Right lobe of liver (tissue), 6 donors: ENCODE results near the gene DCAF5. TPM values are rescaled to one million over a fixed set of nuclear protein-coding genes. Genes with fewer than 3 reads are reported as not detected.

Experiments
- ATAC-seq, 4 donors: fragments of 200-7000 bp; cut with Tn5 transposase; one replicate each; pipeline ENCODE4 v1.9.1; 2020; ENCODE audit warnings: mild to moderate bottlenecking in 4 of 4, moderate library complexity in 4 of 4
- DNase-seq, 3 donors: peaks; one replicate each; pipeline ENCODE4 v3.0.0-alpha.2; 2020
- H3K27ac ChIP-seq, 3 donors: fragments of 200-600 bp; one replicate each; pipeline ENCODE4 v1.8.0; 2022
- H3K27me3 ChIP-seq, 2 donors: fragments of 200-600 bp; one replicate each; pipeline ENCODE4 v1.8.0; 2022
- H3K36me3 ChIP-seq, 4 donors: fragments of 200-600 bp; sonication (generic) in 1 of 4; one replicate each; pipeline versions ENCODE4 v1.5.1 to v1.8.0; 2017 to 2022; ENCODE audit warnings: control low read depth in 1 of 4
- H3K4me1 ChIP-seq, 4 donors: fragments of 200-600 bp; sonication (generic) in 1 of 4; one replicate each; pipeline versions ENCODE4 v1.5.1 to v1.8.0; 2017 to 2022; ENCODE audit warnings: control low read depth in 1 of 4
- H3K4me3 ChIP-seq, 3 donors: fragments of 200-600 bp; one replicate each; pipeline ENCODE4 v1.8.0; 2022
- H3K9me3 ChIP-seq, 4 donors: fragments of 200-600 bp; sonication (generic) in 1 of 4; one replicate each; pipeline versions ENCODE4 v1.5.1 to v1.8.0; 2017 to 2022; ENCODE audit warnings: control low read depth in 1 of 4
- POLR2A ChIP-seq: fragments of 450-650 bp; IDR thresholded peaks from one replicate; pipeline ENCODE4 v1.6.1; 2017; ENCODE audit warnings: antibody characterized with exemption, mild to moderate bottlenecking
- WGBS: methylation state at CpG from one replicate; pipeline ENCODE4 v1.1.6; 2018; ENCODE audit warnings: low coverage, low lambda C conversion rate; ENCODE audit not compliant: insufficient coverage; ENCODE audit errors: missing lambda C conversion rate; 5-methylcytosine and 5-hydroxymethylcytosine counted together
- intact Hi-C, 2 donors: fragments of 100-400 bp; cut with DNase I; formaldehyde crosslinking; loops; one replicate each; pipeline versions ENCODE4 v1.11.2 to v1.14.1; 2022
- total RNA-seq, 6 experiments: library from RNA; depleted of rRNA in 2 of 6; stranded (reverse); fragments of >200 nt in 2 of 6; fragmentation: NEBNext Ultra II Directional in 3 of 6; extraction: Animal tissue kit (Norgen Biotek cat#: 25700) in 3 of 6; gene quantifications; one replicate each; pipeline versions ENCODE4 v1.1.0 to v1.2.4, GENCODE V29; 2016 to 2023
- TF ChIP-seq, protein P1 (sequence below), 4 donors: fragments of 200-600 bp in 3 of 4; fragments of 450-650 bp in 1 of 4; IDR thresholded peaks; one replicate each; pipeline versions ENCODE4 v1.5.1 to v1.8.0; 2016 to 2022; ENCODE audit warnings: antibody characterized with exemption in 4 of 4, mild to moderate bottlenecking in 2 of 4
- donor health status: DM: no; HTN: yes; CAD: no.
- donor health status: DM: no; HTN: no; CAD: no.
- donor health status: DM: no; HTN: no; CAD: no.
- donor health status: DM: no; HTN: yes; CAD: no.
- donor health status: DM: no; HTN: yes; CAD: no.

The DCAF5 gene
- total RNA-seq, 6 experiments from 2014 or later: 21.8 to 31.4 (median 28.0) TPM

DNA sequence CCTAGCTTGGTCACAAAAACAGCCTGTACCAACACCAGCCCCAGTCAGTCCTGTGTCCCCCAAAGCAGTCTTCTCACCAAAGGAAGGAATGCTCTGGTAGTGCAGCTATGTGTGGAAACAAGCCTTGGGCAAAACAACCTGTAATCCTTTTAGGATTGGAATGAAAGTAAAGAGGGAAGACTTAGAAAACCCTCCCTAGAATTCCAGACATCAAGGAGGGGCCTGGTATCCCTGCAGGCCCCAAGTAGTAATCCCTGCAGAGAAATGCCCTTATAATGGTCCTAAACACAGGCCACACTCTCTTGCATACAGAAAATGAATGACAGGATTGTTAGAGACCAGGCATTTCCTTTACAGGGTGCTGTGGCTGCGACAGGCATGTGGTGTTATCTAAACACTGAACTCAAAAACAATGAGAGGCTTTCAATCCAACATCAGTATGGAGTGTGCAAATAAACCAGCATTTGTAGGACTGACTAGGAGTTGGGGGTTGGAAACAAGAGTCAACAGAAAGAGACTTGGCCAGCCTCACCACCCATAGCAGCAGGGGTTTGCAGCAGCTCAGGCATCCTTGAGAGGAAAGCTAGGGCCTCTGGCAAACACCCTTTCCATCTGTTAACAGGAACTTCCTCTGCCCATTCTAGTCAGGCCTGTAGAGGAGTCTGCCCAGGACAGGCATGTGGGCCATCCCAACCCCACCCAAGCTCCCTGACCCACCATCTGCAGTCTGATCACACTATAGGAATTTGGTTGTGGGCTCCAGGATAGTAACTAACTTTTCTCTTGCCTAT is 59.1 kb downstream of the DCAF5 start:
- Histone ChIP-seq H3K9me3 (no peaks in the 10 kb centered on the region), H3K4me1 (no peaks in the 10 kb centered on the region), H3K4me3 (no peak overlapping the region), H3K27ac (peak overlapping the region in 1 of 3 donors; percentile 16), H3K27me3 (no peaks in the 10 kb centered on the region), H3K36me3 (peaks cover 0 to 27% (median 9%) of the 10 kb centered on the region in 4 donors)
- intact Hi-C loops: loop anchor here in 1 of 2 donors (10.0 kb wide), 1 partner anchor 189 kb away; no protein-coding TSS in a partner anchor
- WGBS: 70% methylated on average over 1 of the region's 1 CpG
- ATAC-seq (peak; percentile 27 to 40 (median 36)), DNase-seq (no peak)
- TF ChIP-seq, protein P1, sequence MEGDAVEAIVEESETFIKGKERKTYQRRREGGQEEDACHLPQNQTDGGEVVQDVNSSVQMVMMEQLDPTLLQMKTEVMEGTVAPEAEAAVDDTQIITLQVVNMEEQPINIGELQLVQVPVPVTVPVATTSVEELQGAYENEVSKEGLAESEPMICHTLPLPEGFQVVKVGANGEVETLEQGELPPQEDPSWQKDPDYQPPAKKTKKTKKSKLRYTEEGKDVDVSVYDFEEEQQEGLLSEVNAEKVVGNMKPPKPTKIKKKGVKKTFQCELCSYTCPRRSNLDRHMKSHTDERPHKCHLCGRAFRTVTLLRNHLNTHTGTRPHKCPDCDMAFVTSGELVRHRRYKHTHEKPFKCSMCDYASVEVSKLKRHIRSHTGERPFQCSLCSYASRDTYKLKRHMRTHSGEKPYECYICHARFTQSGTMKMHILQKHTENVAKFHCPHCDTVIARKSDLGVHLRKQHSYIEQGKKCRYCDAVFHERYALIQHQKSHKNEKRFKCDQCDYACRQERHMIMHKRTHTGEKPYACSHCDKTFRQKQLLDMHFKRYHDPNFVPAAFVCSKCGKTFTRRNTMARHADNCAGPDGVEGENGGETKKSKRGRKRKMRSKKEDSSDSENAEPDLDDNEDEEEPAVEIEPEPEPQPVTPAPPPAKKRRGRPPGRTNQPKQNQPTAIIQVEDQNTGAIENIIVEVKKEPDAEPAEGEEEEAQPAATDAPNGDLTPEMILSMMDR (IDR thresholded peaks at IDR 0.05): no peak
- no peak for TF ChIP-seq POLR2A

DNA sequence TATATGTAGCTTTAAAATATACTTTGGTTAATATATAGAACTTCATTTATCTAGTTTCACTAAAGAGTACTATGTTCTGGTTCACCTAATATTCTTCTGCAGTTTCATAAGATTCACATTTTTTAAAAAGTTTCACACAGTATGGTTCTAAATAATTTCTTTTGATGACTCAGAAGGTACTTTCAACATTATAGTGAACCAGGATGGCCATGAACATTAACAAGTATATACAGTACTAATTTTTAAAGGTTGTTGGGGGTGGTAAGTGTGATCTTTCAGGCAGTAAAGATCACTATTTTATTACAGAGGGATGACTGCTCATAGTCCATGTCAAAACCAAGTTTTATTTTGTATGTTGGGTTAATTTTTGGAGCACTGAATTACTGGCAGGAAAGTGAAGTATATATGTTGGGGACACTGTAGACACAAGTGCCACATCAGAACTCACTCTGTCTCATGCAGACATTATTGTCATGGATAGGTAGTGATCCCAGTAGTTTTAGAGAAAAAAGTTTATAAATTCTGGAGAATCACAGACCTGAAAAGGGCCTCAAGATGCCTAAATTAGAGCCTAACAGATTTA is 60.0 kb downstream of the DCAF5 start:
- no peak overlapping the region for H3K4me3 ChIP-seq
- intact Hi-C loops: loop anchor here in 1 of 2 donors (10.0 kb wide), 1 partner anchor 188 kb away; no protein-coding TSS in a partner anchor
- no peaks in the 10 kb centered on the region for H3K4me1 ChIP-seq
- no peaks in the 10 kb centered on the region for H3K27me3 ChIP-seq
- H3K27ac ChIP-seq: no peak overlapping the region
- TF ChIP-seq, protein P1 (IDR thresholded peaks at IDR 0.05): no peak
- no peak for TF ChIP-seq POLR2A
- no peaks in the 10 kb centered on the region for H3K9me3 ChIP-seq
- DNase-seq (no peak), ATAC-seq (no peak)
- H3K36me3 ChIP-seq: peaks cover 0 to 32% (median 9%) of the 10 kb centered on the region in 4 donors

DNA sequence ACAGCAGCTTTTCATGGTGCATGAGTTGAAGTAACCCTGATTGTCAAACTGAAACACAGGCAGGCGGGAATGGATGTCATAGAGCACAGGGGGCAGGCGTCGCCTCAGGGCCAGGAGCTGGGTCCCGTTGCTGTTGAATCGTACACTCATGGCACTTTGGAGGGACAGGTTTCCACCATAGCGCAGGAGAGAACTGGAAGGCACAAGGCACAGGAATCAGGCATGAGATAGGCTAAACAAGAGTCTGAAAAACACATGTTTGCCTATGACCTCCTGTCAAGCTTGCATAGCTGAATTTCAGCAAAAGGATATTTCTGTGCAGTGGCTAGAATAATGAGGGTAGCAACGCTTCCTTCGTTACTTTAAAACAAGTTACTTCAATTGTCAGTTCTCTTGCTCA is 61.2 kb downstream of the DCAF5 start:
- no peak overlapping the region for H3K27ac ChIP-seq
- peaks cover 0 to 11% (median 0%) of the 10 kb centered on the region in 4 donors for H3K4me1 ChIP-seq
- intact Hi-C loops: loop anchor here in 1 of 2 donors (10.0 kb wide), 1 partner anchor 187 kb away; no protein-coding TSS in a partner anchor

DNA sequence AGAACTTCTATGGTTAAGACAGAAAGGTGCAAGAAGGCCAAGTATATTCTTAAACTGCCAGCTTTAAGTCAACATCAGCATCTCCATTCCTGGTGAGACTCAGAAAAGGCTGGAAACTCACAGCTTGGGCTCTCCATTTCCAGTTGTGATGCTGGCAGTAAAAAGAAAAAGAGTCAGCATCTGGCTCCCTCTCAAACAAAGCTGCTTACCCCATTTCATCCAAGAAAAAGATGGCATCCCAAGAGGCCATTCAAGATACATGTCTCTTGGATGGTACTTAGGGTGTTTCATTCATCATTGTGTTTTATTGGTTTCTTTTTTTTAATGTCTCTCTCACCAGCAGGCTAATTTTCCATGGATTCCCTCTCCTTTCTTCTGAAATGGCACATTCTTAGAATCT is 61.9 kb downstream of the DCAF5 start:
- no peak for ATAC-seq
- intact Hi-C loops: loop anchor here in 1 of 2 donors (10.0 kb wide), 1 partner anchor 186 kb away; no protein-coding TSS in a partner anchor
- TF ChIP-seq POLR2A: no peak
- TF ChIP-seq, protein P1 (IDR thresholded peaks at IDR 0.05): no peak

More for the DNA sequence above, 61.2 kb downstream of the DCAF5 start:
- WGBS: 95% methylated on average over 6 of the region's 8 CpGs
- peaks cover 0 to 32% (median 8%) of the 10 kb centered on the region in 4 donors for H3K36me3 ChIP-seq
- H3K9me3 ChIP-seq: no peaks in the 10 kb centered on the region
- no peak for DNase-seq
- no peak overlapping the region for H3K4me3 ChIP-seq
- TF ChIP-seq POLR2A: no peak
- TF ChIP-seq, protein P1 (IDR thresholded peaks at IDR 0.05): no peak
- no peak for ATAC-seq
- H3K27me3 ChIP-seq: no peaks in the 10 kb centered on the region

More for the DNA sequence above, 61.9 kb downstream of the DCAF5 start:
- H3K27me3 ChIP-seq: no peaks in the 10 kb centered on the region
- no peaks in the 10 kb centered on the region for H3K9me3 ChIP-seq
- no peak for DNase-seq
- H3K27ac ChIP-seq: no peak overlapping the region
- H3K36me3 ChIP-seq: peaks cover 0 to 36% (median 8%) of the 10 kb centered on the region in 4 donors
- no peak overlapping the region for H3K4me3 ChIP-seq
- peaks cover 0 to 15% (median 0%) of the 10 kb centered on the region in 4 donors for H3K4me1 ChIP-seq
